ENCODE data around the gene MEGF9.

MEGF9 gene

DNA sequence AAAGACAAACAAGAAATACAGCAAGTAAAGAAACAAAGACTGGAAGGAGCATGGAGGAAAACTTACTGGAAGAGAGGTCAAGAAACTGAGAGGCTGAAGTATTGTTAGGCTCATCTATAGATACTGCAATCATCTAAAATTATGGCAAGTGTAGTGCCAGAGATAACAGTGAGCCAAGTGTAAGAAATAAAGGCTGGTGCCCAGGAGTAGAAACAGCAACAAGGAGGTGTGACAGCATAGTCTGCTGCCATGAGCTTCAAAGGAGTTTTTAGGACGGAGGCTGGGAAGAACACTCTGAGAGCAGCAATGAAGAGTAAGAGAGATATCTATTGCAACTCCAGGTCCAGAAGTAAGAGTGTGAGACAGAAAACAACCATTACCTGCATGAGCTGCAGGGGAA, 60.5 kb downstream of the MEGF9 start:
- no peaks in the 10 kb centered on the region for H3K9me2 ChIP-seq (replicated peaks; ENCODE audit: insufficient read depth, low read length)
- H3K9ac ChIP-seq (ENCODE audit: low read length), result no peak overlapping the region
- TF ChIP-seq, protein P1, sequence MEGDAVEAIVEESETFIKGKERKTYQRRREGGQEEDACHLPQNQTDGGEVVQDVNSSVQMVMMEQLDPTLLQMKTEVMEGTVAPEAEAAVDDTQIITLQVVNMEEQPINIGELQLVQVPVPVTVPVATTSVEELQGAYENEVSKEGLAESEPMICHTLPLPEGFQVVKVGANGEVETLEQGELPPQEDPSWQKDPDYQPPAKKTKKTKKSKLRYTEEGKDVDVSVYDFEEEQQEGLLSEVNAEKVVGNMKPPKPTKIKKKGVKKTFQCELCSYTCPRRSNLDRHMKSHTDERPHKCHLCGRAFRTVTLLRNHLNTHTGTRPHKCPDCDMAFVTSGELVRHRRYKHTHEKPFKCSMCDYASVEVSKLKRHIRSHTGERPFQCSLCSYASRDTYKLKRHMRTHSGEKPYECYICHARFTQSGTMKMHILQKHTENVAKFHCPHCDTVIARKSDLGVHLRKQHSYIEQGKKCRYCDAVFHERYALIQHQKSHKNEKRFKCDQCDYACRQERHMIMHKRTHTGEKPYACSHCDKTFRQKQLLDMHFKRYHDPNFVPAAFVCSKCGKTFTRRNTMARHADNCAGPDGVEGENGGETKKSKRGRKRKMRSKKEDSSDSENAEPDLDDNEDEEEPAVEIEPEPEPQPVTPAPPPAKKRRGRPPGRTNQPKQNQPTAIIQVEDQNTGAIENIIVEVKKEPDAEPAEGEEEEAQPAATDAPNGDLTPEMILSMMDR (IDR thresholded peaks at IDR 0.05; ENCODE audit: insufficient read depth, low read length, poor library complexity, severe bottlenecking), result no peak
- TF ChIP-seq EZH2phosphoT487 (conservative IDR thresholded peaks at IDR 0.05; ENCODE audit: low read length), result no peak
- H3K36me3 ChIP-seq (ENCODE audit: low read length), result no peaks in the 10 kb centered on the region
- H3K9me3 ChIP-seq (ENCODE audit: insufficient read depth, low read length), result no peaks in the 10 kb centered on the region
- no peaks in the 10 kb centered on the region for H3F3A ChIP-seq (ENCODE audit: insufficient read depth)
- H3K79me2 ChIP-seq (ENCODE audit: insufficient read depth, low read length), result no peaks in the 10 kb centered on the region
- H3K27ac ChIP-seq (ENCODE audit: low read depth, low read length), result no peak overlapping the region
- H4K20me1 ChIP-seq (ENCODE audit: low read depth, low read length), result no peaks in the 10 kb centered on the region
- H3K27me3 ChIP-seq (ENCODE audit: low read length), result no peaks in the 10 kb centered on the region
- H2AFZ ChIP-seq (ENCODE audit: low read depth, low read length, severe bottlenecking), result no peak overlapping the region
- H3K4me3 ChIP-seq (ENCODE audit: insufficient read depth, low read length, poor library complexity, severe bottlenecking), result no peak overlapping the region
- H3K4me2 ChIP-seq (ENCODE audit: low read depth, low read length, poor library complexity, severe bottlenecking), result no peak overlapping the region

DNA sequence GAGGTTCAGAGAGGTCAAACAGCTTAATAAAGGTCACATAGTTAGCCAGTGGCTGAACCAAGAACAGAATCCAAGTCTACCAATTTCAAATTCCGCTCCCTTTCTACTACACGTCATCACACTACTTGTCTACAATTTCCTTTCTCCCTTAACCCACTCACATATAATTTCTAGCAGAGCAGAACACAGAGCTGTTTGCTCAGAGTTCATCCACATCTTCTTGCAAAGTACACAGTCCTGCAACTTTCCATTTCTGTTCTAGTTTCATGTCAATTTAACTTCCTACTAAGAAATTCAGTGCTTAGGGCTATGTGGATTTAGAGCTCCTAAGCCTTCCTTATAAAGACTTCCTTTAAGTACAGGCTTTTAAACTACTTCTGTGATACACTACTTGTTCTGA, 61.3 kb downstream of the MEGF9 start:
- Histone ChIP-seq H3K4me3 (ENCODE audit: insufficient read depth, low read length, poor library complexity, severe bottlenecking) (no peak overlapping the region), H3K4me2 (ENCODE audit: low read depth, low read length, poor library complexity, severe bottlenecking) (no peak overlapping the region), H3K9ac (ENCODE audit: low read length) (no peak overlapping the region), H2AFZ (ENCODE audit: low read depth, low read length, severe bottlenecking) (no peak overlapping the region), H3K79me2 (ENCODE audit: insufficient read depth, low read length) (no peaks in the 10 kb centered on the region), H3K27ac (ENCODE audit: low read depth, low read length) (no peak overlapping the region), H3K9me3 (ENCODE audit: insufficient read depth, low read length) (no peaks in the 10 kb centered on the region), H3K27me3 (ENCODE audit: low read length) (no peaks in the 10 kb centered on the region), H3K36me3 (ENCODE audit: low read length) (no peaks in the 10 kb centered on the region), H3K9me2 (replicated peaks; ENCODE audit: insufficient read depth, low read length) (no peaks in the 10 kb centered on the region), H3F3A (ENCODE audit: insufficient read depth) (no peaks in the 10 kb centered on the region), H4K20me1 (ENCODE audit: low read depth, low read length) (no peaks in the 10 kb centered on the region)
- no peak for TF ChIP-seq EZH2phosphoT487 (conservative IDR thresholded peaks at IDR 0.05; ENCODE audit: low read length)
- TF ChIP-seq, protein P1 (IDR thresholded peaks at IDR 0.05; ENCODE audit: insufficient read depth, low read length, poor library complexity, severe bottlenecking), result no peak

DNA sequence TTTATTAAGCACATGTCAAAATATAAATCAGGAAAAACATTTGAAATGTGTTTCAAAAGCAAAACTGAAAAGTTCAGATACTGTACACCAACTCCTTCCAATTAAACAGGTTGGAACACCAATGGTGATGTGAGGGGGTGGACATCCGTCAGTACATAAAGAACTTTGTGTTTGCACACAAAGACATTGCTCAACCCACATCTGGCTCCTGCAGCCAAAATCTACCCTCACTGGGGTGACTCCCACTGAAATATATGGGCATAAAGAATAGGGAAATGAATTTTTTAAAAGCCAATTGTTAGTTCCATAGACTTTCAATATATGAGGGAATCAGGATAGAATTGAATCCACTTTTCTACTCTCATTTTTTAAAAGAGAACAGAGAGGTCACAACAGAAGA, 63.9 kb downstream of the MEGF9 start:
- H3K9me3 ChIP-seq (ENCODE audit: insufficient read depth, low read length), result no peaks in the 10 kb centered on the region
- H4K20me1 ChIP-seq (ENCODE audit: low read depth, low read length), result no peaks in the 10 kb centered on the region
- H2AFZ ChIP-seq (ENCODE audit: low read depth, low read length, severe bottlenecking), result no peak overlapping the region
- H3F3A ChIP-seq (ENCODE audit: insufficient read depth), result no peaks in the 10 kb centered on the region
- no peak overlapping the region for H3K9ac ChIP-seq (ENCODE audit: low read length)
- H3K9me2 ChIP-seq (replicated peaks; ENCODE audit: insufficient read depth, low read length), result no peaks in the 10 kb centered on the region
- no peaks in the 10 kb centered on the region for H3K36me3 ChIP-seq (ENCODE audit: low read length)
- no peaks in the 10 kb centered on the region for H3K79me2 ChIP-seq (ENCODE audit: insufficient read depth, low read length)
- TF ChIP-seq, protein P1 (IDR thresholded peaks at IDR 0.05; ENCODE audit: insufficient read depth, low read length, poor library complexity, severe bottlenecking), result no peak
- no peak for TF ChIP-seq EZH2phosphoT487 (conservative IDR thresholded peaks at IDR 0.05; ENCODE audit: low read length)
- H3K27ac ChIP-seq (ENCODE audit: low read depth, low read length), result no peak overlapping the region
- H3K4me3 ChIP-seq (ENCODE audit: insufficient read depth, low read length, poor library complexity, severe bottlenecking), result no peak overlapping the region
- no peak overlapping the region for H3K4me2 ChIP-seq (ENCODE audit: low read depth, low read length, poor library complexity, severe bottlenecking)
- no peaks in the 10 kb centered on the region for H3K27me3 ChIP-seq (ENCODE audit: low read length)

All from SU-DHL-6 (cell line).